Adrenal gland (tissue), 5 donors: ENCODE measurements around the gene PRRT4.

Source experiments
- POLR2A ChIP-seq, 2 donors: fragments of 450-650 bp; IDR thresholded peaks; one replicate each; pipeline ENCODE4 v1.6.1; 2017; ENCODE audit warnings: antibody characterized with exemption in 2 of 2, mild to moderate bottlenecking in 2 of 2, moderate library complexity in 1 of 2
- TF ChIP-seq, protein P1 (sequence below), 6 experiments: fragments of 450-650 bp in 4 of 6; fragments of 200-600 bp in 2 of 6; sonication (generic) in 1 of 6; IDR thresholded peaks; 1 replicate in 5 of 6; 2 replicates in 1 of 6; pipeline versions ENCODE4 v1.5.1 to v1.8.0; 2016 to 2021; ENCODE audit warnings: antibody characterized with exemption in 6 of 6, mild to moderate bottlenecking in 2 of 6, moderate library complexity in 1 of 6
- donor health status: DM: no; HTN: no; CAD: no.

DNA sequence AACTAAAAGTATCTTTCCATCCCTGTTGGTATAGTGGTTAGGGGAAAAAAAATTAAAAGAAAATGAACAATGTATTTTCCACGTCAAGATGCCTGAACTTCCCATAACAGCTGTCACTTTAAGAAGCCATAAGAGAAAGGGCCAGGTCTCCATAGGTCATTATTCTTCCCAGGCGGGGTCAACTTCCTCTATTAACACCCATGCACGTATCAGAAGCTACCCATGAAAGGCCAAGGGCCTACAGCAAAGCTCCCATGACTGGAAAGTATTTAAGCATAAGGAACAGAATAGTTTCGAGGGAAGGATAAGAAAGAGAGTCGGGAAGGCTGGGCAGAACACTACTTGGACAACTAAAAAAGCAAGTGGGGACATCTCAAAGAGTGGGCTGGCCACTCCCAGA lies 57.8 kb downstream of the PRRT4 start:
- TF ChIP-seq, protein P1, sequence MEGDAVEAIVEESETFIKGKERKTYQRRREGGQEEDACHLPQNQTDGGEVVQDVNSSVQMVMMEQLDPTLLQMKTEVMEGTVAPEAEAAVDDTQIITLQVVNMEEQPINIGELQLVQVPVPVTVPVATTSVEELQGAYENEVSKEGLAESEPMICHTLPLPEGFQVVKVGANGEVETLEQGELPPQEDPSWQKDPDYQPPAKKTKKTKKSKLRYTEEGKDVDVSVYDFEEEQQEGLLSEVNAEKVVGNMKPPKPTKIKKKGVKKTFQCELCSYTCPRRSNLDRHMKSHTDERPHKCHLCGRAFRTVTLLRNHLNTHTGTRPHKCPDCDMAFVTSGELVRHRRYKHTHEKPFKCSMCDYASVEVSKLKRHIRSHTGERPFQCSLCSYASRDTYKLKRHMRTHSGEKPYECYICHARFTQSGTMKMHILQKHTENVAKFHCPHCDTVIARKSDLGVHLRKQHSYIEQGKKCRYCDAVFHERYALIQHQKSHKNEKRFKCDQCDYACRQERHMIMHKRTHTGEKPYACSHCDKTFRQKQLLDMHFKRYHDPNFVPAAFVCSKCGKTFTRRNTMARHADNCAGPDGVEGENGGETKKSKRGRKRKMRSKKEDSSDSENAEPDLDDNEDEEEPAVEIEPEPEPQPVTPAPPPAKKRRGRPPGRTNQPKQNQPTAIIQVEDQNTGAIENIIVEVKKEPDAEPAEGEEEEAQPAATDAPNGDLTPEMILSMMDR (IDR thresholded peaks at IDR 0.05): no peak
- no peak for TF ChIP-seq POLR2A (IDR thresholded peaks at IDR 0.05)
